Adrenal gland (tissue), 5 donors: ENCODE results near the gene HMMR.

Experiments used
- POLR2A ChIP-seq, 2 donors: fragments of 450-650 bp; IDR thresholded peaks; one replicate each; pipeline ENCODE4 v1.6.1; 2017; ENCODE audit warnings: antibody characterized with exemption in 2 of 2, mild to moderate bottlenecking in 2 of 2, moderate library complexity in 1 of 2
- TF ChIP-seq, protein P1 (sequence below), 6 experiments: fragments of 450-650 bp in 4 of 6; fragments of 200-600 bp in 2 of 6; sonication (generic) in 1 of 6; IDR thresholded peaks; 1 replicate in 5 of 6; 2 replicates in 1 of 6; pipeline versions ENCODE4 v1.5.1 to v1.8.0; 2016 to 2021; ENCODE audit warnings: antibody characterized with exemption in 6 of 6, mild to moderate bottlenecking in 2 of 6, moderate library complexity in 1 of 6
- donor health status: DM: no; HTN: no; CAD: no.

DNA sequence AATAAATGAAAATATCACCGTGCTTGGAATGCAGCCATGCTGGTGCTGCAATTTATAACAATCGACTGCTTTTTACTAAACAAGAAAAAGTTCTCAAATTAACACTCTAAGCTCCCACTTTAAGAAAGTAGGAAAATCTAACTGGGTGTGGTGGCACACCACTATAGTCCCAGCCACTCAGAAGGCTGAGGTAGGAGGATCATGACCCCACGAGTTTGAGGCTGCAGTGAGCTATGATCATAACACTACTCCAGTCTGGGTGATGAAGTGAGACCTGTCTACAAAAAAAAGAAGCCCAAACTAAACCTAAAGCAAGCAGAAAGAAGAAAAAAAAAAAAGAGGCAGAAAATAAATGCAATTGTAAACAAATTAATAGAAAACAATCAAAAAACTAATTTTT lies 12.6 kb upstream of the HMMR start:
- TF ChIP-seq, protein P1, sequence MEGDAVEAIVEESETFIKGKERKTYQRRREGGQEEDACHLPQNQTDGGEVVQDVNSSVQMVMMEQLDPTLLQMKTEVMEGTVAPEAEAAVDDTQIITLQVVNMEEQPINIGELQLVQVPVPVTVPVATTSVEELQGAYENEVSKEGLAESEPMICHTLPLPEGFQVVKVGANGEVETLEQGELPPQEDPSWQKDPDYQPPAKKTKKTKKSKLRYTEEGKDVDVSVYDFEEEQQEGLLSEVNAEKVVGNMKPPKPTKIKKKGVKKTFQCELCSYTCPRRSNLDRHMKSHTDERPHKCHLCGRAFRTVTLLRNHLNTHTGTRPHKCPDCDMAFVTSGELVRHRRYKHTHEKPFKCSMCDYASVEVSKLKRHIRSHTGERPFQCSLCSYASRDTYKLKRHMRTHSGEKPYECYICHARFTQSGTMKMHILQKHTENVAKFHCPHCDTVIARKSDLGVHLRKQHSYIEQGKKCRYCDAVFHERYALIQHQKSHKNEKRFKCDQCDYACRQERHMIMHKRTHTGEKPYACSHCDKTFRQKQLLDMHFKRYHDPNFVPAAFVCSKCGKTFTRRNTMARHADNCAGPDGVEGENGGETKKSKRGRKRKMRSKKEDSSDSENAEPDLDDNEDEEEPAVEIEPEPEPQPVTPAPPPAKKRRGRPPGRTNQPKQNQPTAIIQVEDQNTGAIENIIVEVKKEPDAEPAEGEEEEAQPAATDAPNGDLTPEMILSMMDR (IDR thresholded peaks at IDR 0.05) = no peak
- no peak for TF ChIP-seq POLR2A (IDR thresholded peaks at IDR 0.05)
